Neutrophil (primary cell): Measurements from ENCODE around the gene RABGAP1L.
A peak's percentile ranks its signal among the peaks of the same experiment; 100 is the strongest.

Experiments
- H3K27ac ChIP-seq: fragments of 200-600 bp; sonication (generic); 2 replicates; pipeline ENCODE4 v1.5.1; 2016; ENCODE audit warnings: mild to moderate bottlenecking, moderate library complexity
- H3K27me3 ChIP-seq: fragments of 200-600 bp; sonication (generic); 2 replicates; pipeline ENCODE4 v1.6.0; 2016; ENCODE audit warnings: mild to moderate bottlenecking
- H3K36me3 ChIP-seq: fragments of 200-600 bp; sonication (generic); 2 replicates; pipeline ENCODE4 v1.5.1; 2017
- H3K4me1 ChIP-seq, 2 experiments: fragments of 200-600 bp in 1 of 2; sonication (generic) in 1 of 2; 1 replicate in 1 of 2; 2 replicates in 1 of 2; pipeline versions ENCODE4 v1.5.1 to v1.6.1; 2013 to 2016; ENCODE audit warnings: low read depth in 1 of 2, low read length in 1 of 2, mild to moderate bottlenecking in 1 of 2, moderate library complexity in 1 of 2; ENCODE audit not compliant: control insufficient read depth in 1 of 2, insufficient read depth in 1 of 2
- H3K4me3 ChIP-seq, 2 experiments: fragments of 200-600 bp in 1 of 2; sonication (generic) in 1 of 2; 1 replicate in 1 of 2; 2 replicates in 1 of 2; pipeline ENCODE4 v1.5.1; 2013 to 2016; ENCODE audit warnings: low read depth in 1 of 2, low read length in 1 of 2, mild to moderate bottlenecking in 1 of 2, moderate library complexity in 1 of 2
- H3K9me3 ChIP-seq: fragments of 200-600 bp; sonication (generic); 2 replicates; pipeline ENCODE4 v1.5.1; 2016
- TF ChIP-seq, protein P1 (sequence below): fragments of 200-600 bp; sonication (generic); IDR thresholded peaks from 2 replicates; pipeline ENCODE4 v1.5.1; 2016; ENCODE audit warnings: antibody characterized with exemption

Gene RABGAP1L

DNA sequence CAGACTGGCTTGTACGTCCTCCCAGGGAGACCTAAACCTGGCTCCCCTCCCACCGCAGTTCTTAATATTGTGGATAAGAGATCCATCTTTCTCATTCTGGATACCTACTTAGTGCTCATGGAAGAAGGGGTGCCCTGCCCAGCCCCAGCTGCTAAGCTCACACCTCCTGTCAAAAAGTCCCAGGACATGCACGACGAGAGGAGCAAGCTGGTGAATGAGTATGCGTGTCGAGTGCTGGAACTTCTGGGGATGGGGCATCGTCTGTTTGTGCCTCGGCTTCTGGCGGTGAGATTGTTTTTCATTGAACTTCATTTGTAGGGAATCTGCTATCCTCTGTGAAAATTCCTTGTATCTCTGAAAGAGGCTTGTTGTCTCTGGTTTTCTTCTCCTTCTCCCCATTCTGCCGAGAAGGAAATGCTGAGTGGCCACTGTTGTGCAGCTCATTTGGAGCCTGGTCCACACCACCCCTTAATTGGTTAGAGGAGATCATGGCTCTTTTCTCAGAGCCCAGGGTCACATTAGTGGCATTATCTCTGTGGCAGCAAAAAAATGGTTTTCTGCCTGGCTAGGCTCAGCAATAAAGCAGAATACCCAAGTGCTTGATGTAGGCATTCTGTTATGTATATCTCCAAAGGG, 641.0 kb downstream of the RABGAP1L start:
- H3K36me3 ChIP-seq, result no peaks in the 10 kb centered on the region
- H3K27ac ChIP-seq, result no peak overlapping the region
- peak overlapping the region; percentile 15 to 43 for H3K4me3 ChIP-seq
- H3K9me3 ChIP-seq, result no peaks in the 10 kb centered on the region
- TF ChIP-seq, protein P1, sequence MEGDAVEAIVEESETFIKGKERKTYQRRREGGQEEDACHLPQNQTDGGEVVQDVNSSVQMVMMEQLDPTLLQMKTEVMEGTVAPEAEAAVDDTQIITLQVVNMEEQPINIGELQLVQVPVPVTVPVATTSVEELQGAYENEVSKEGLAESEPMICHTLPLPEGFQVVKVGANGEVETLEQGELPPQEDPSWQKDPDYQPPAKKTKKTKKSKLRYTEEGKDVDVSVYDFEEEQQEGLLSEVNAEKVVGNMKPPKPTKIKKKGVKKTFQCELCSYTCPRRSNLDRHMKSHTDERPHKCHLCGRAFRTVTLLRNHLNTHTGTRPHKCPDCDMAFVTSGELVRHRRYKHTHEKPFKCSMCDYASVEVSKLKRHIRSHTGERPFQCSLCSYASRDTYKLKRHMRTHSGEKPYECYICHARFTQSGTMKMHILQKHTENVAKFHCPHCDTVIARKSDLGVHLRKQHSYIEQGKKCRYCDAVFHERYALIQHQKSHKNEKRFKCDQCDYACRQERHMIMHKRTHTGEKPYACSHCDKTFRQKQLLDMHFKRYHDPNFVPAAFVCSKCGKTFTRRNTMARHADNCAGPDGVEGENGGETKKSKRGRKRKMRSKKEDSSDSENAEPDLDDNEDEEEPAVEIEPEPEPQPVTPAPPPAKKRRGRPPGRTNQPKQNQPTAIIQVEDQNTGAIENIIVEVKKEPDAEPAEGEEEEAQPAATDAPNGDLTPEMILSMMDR, result no peak
- H3K27me3 ChIP-seq, result peaks cover 18% of the 10 kb centered on the region
- peaks cover 5 to 15% of the 10 kb centered on the region in 2 experiments for H3K4me1 ChIP-seq

DNA sequence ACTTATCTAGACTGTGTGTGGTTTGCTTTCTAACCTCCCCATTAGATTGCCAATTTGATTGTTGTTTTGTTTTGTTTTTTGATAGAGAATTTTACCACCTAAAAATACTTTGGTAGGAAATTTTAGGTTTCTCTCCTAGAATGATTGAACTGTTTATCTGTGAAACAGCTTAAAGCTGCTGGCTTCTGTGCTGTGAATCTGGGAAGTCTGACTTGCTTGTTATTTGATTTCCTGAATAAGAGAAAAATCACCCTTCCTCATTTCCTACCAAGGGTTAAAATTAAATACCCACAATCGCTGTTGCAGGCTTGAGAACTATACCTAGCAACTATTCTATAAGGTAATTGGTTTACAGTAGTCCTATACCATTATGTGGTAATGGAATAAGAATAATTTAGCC, 641.6 kb downstream of the RABGAP1L start:
- Histone ChIP-seq H3K9me3 (no peaks in the 10 kb centered on the region), H3K27ac (no peak overlapping the region), H3K27me3 (peaks cover 18% of the 10 kb centered on the region), H3K4me3 (no peak overlapping the region), H3K36me3 (no peaks in the 10 kb centered on the region), H3K4me1 (peaks cover 5 to 15% of the 10 kb centered on the region in 2 experiments)
- TF ChIP-seq, protein P1, result no peak

DNA sequence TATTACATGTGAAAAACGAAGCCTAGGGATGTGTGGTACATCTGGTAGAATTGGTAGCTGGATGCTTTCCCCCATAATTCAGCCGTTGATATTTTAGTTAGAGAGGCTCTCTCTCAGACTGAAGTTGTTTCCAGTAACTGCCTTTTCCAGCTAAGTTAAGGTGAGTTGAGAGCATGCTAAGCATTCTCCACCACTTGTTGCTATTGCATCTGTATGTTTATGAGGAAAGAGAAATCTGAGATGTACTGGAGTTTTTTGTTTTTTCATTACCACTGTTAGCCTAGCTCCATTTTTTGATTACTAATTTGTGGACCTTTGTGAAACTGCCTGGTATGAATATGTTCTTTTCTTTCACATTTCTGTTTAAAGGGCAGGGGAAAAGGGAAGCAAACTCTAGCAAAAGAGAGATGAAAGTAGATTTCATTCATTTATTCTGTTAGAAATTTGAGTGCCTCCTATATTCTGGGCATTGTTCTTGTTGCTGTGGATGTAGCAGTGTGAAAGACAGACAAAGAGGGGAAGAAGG, 650.5 kb downstream of the RABGAP1L start:
- H3K27me3 ChIP-seq, result no peaks in the 10 kb centered on the region
- TF ChIP-seq, protein P1, result no peak
- H3K27ac ChIP-seq, result no peak overlapping the region
- H3K36me3 ChIP-seq, result no peaks in the 10 kb centered on the region
- no peaks in the 10 kb centered on the region for H3K4me1 ChIP-seq
- no peak overlapping the region for H3K4me3 ChIP-seq
- no peaks in the 10 kb centered on the region for H3K9me3 ChIP-seq

DNA sequence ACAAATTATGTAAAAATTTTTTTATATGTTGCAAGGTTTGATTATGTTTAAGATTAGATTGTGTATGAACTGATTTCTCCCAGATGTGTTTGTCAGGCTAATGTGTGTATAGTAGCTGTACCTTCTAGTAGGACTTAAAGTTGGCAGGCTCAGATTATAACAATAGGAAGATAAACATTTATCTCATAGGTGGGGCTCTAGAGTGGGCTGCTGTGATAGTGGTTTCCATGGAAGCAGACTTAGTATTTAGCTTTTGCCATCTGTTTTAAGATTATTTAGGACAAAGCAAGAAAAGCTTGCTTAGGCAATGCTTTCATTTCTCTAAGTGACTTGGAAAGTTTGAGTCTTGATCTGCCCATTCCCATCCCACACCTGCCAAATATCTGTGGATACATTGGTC, 652.7 kb downstream of the RABGAP1L start:
- TF ChIP-seq, protein P1, result no peak
- no peak overlapping the region for H3K4me3 ChIP-seq
- H3K4me1 ChIP-seq, result no peaks in the 10 kb centered on the region
- no peaks in the 10 kb centered on the region for H3K9me3 ChIP-seq
- H3K27ac ChIP-seq, result no peak overlapping the region
- no peaks in the 10 kb centered on the region for H3K36me3 ChIP-seq
- no peaks in the 10 kb centered on the region for H3K27me3 ChIP-seq

DNA sequence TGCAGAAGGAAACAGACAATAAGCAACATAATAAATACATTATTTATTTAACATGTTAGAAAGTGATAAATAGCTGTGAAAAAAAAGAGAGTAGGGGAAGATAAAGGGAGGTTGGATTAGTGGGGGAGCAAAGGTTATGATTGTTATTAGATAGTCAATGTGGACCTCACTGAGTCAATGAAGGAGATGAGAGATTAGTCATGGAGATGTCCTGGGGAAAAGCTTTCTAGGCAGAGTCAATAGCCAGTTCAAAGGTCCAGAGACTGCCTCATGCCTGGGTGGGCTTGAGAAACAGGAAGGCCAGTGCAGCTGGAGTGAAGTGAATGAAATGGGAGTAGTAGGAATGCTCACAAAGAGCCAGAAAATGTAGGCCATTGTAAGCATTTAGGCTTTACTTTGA, 653.3 kb downstream of the RABGAP1L start:
- no peak overlapping the region for H3K4me3 ChIP-seq
- TF ChIP-seq, protein P1, result no peak
- no peaks in the 10 kb centered on the region for H3K9me3 ChIP-seq
- no peaks in the 10 kb centered on the region for H3K27me3 ChIP-seq
- H3K36me3 ChIP-seq, result no peaks in the 10 kb centered on the region
- no peaks in the 10 kb centered on the region for H3K4me1 ChIP-seq
- H3K27ac ChIP-seq, result no peak overlapping the region
